DOHH2 (cell line): ENCODE data around the gene CAMSAP1.

ENCODE experiments used
- H3F3A ChIP-seq: fragments of 200-600 bp; sonication (generic), shearing (Covaris generic); 2 replicates; pipeline ENCODE4 v1.6.0; 2016; ENCODE audit warnings: antibody characterized with exemption, mild to moderate bottlenecking; ENCODE audit not compliant: control insufficient read depth, insufficient read depth
- H3K27ac ChIP-seq: fragments of 200-600 bp; sonication (generic); 2 replicates; pipeline ENCODE4 v1.5.1; 2014; ENCODE audit warnings: low read depth, mild to moderate bottlenecking, low read length, moderate library complexity
- H3K27me3 ChIP-seq: fragments of 200-600 bp; sonication (generic); 2 replicates; pipeline ENCODE4 v1.6.1; 2014; ENCODE audit warnings: mild to moderate bottlenecking, low read length, mixed read lengths; ENCODE audit not compliant: control insufficient read depth
- H3K36me3 ChIP-seq: fragments of 200-600 bp; sonication (generic); 2 replicates; pipeline ENCODE4 v1.6.1; 2014; ENCODE audit warnings: mild to moderate bottlenecking, low read length, moderate library complexity, mixed read lengths; ENCODE audit not compliant: control insufficient read depth
- H3K4me1 ChIP-seq: fragments of 200-600 bp; sonication (generic); 2 replicates; pipeline ENCODE4 v1.6.1; 2014; ENCODE audit warnings: mild to moderate bottlenecking, low read length, mixed read lengths; ENCODE audit not compliant: control insufficient read depth
- H3K4me2 ChIP-seq: fragments of 200-600 bp; sonication (generic); 2 replicates; pipeline ENCODE4 v1.6.0; 2014; ENCODE audit warnings: mild to moderate bottlenecking, low read length, moderate library complexity
- H3K4me3 ChIP-seq: fragments of 200-600 bp; sonication (generic); 2 replicates; pipeline ENCODE4 v1.5.1; 2014; ENCODE audit warnings: mild to moderate bottlenecking, low read length, mixed read lengths
- H3K79me2 ChIP-seq: fragments of 200-600 bp; sonication (generic); 2 replicates; pipeline ENCODE4 v1.6.1; 2014; ENCODE audit warnings: mild to moderate bottlenecking, low read length, mixed read lengths; ENCODE audit not compliant: control insufficient read depth
- H3K9me2 ChIP-seq: fragments of 200-600 bp; sonication (generic); replicated peaks from 2 replicates; pipeline ENCODE4 v1.6.1; 2014; ENCODE audit warnings: mild to moderate bottlenecking, low read length, mixed read lengths; ENCODE audit not compliant: control insufficient read depth
- H3K9me3 ChIP-seq: fragments of 200-600 bp; sonication (generic); 2 replicates; pipeline ENCODE4 v1.6.1; 2014; ENCODE audit warnings: antibody characterized with exemption, low read length, mixed read lengths; ENCODE audit not compliant: control insufficient read depth, insufficient read depth
- H4K20me1 ChIP-seq: fragments of 200-600 bp; sonication (generic); 2 replicates; pipeline ENCODE4 v1.6.0; 2014; ENCODE audit warnings: low read depth, mild to moderate bottlenecking, antibody characterized with exemption, low read length, moderate library complexity; ENCODE audit not compliant: control insufficient read depth, insufficient read depth
- EZH2phosphoT487 ChIP-seq: fragments of 200-600 bp; sonication (generic); IDR thresholded peaks from 2 replicates; pipeline ENCODE4 v1.6.1; 2017; ENCODE audit warnings: borderline replicate concordance, mild to moderate bottlenecking, antibody characterized with exemption, low read length, moderate library complexity, mixed read lengths
- TF ChIP-seq, protein P1 (sequence below): fragments of 200-600 bp; sonication (generic); IDR thresholded peaks from one replicate; pipeline ENCODE4 v1.5.1; 2014; ENCODE audit warnings: antibody characterized with exemption, mild to moderate bottlenecking, low read depth, low read length; ENCODE audit not compliant: poor library complexity, severe bottlenecking

CAMSAP1 gene

DNA sequence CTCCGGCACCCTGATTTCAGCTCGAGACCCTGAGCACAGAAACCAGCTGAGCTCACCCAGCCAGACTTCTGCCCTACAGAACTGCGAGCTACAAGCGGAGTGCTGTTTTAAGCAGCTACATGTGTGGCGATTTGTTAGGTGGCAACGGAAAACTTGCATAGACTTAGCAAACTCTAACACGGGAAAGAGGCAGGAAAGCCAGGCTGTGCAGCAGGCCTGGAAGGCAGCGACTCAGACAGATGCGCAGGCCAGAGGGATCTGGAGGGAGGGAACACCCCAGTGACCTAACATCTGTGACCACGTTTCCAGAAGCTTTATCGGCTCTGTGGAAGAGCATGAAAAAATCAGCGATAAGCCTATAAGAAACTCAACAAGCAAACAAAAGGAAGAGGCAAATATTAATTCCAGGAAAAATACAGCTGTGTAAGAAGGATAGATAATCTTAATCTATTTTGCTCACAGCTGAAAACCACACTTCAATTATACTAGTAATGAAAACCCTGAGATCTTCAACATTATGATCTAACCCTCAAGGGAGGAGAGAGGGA is 42.9 kb upstream of the CAMSAP1 start:
- no peaks in the 10 kb centered on the region for H3K9me3 ChIP-seq
- H3K4me1 ChIP-seq: no peaks in the 10 kb centered on the region
- H3K9me2 ChIP-seq: no peaks in the 10 kb centered on the region
- H3K79me2 ChIP-seq: peaks cover 5% of the 10 kb centered on the region
- no peaks in the 10 kb centered on the region for H4K20me1 ChIP-seq
- TF ChIP-seq, protein P1, sequence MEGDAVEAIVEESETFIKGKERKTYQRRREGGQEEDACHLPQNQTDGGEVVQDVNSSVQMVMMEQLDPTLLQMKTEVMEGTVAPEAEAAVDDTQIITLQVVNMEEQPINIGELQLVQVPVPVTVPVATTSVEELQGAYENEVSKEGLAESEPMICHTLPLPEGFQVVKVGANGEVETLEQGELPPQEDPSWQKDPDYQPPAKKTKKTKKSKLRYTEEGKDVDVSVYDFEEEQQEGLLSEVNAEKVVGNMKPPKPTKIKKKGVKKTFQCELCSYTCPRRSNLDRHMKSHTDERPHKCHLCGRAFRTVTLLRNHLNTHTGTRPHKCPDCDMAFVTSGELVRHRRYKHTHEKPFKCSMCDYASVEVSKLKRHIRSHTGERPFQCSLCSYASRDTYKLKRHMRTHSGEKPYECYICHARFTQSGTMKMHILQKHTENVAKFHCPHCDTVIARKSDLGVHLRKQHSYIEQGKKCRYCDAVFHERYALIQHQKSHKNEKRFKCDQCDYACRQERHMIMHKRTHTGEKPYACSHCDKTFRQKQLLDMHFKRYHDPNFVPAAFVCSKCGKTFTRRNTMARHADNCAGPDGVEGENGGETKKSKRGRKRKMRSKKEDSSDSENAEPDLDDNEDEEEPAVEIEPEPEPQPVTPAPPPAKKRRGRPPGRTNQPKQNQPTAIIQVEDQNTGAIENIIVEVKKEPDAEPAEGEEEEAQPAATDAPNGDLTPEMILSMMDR: no peak
- no peak for TF ChIP-seq EZH2phosphoT487
- H3K4me2 ChIP-seq: no peak overlapping the region
- no peak overlapping the region for H3K27ac ChIP-seq
- H3K27me3 ChIP-seq: no peaks in the 10 kb centered on the region
- no peak overlapping the region for H3K4me3 ChIP-seq
- H3K36me3 ChIP-seq: peaks cover 54% of the 10 kb centered on the region
- H3F3A ChIP-seq: no peaks in the 10 kb centered on the region

DNA sequence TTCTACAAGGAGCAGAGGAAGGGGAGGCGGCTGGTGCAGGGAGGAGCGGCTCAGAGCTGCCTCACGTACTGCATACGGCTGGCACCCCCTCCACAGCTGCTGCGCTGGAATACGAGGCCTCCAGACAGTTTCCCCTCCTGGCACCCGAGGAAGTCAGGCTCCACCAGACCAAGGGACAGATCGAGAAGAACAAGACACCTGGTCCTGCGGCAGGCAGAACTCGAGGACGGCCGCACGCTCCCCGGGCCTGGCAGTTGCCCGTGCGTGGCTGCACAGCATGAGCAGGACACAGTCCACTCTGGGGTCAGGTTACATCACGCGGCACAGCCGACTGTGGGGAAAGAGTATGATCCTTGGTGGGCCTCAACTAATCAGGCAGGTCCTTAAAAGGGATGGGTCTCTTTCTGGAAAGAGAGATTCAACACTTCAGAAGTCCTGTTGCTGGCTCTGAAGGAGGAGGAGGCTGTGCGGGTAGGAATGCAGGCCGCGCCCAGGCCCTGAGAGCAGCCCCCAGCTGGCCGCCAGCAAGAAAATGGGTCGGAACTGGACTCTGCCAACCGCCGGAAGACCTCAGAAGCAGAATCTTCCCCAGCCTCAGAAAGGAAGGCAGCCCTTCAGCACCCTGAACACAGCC is 42.3 kb upstream of the CAMSAP1 start:
- Histone ChIP-seq H3K4me2 (no peak overlapping the region), H3K4me3 (no peak overlapping the region), H3K27me3 (no peaks in the 10 kb centered on the region), H3K27ac (no peak overlapping the region), H3K36me3 (peaks cover 54% of the 10 kb centered on the region), H3K9me3 (no peaks in the 10 kb centered on the region), H3F3A (no peaks in the 10 kb centered on the region), H3K4me1 (no peaks in the 10 kb centered on the region), H4K20me1 (no peaks in the 10 kb centered on the region), H3K9me2 (no peaks in the 10 kb centered on the region), H3K79me2 (no peaks in the 10 kb centered on the region)
- TF ChIP-seq, protein P1: no peak
- TF ChIP-seq EZH2phosphoT487: no peak

DNA sequence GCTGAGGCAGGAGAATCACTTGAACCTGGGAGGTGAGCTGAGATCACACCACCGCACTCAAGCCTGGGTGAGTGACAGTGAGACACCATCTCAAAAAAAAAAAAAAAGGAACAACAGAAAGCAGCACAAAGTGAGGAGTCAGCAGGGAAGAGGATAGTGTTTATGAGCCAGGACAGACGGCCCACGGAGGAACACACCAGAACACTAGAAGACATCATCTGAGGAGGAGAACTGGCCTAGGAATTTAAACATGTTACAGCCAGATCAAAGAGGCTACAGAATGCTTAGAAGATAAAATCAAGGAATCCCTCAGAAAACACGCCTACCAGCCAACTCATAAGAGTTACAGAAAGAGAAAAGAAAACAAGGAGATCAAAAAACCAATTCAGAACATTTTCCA is 41.6 kb upstream of the CAMSAP1 start:
- H3F3A ChIP-seq: no peaks in the 10 kb centered on the region
- no peaks in the 10 kb centered on the region for H3K9me3 ChIP-seq
- no peak overlapping the region for H3K27ac ChIP-seq
- no peaks in the 10 kb centered on the region for H3K27me3 ChIP-seq
- H3K36me3 ChIP-seq: peaks cover 56% of the 10 kb centered on the region
- H4K20me1 ChIP-seq: no peaks in the 10 kb centered on the region
- H3K4me2 ChIP-seq: no peak overlapping the region
- no peak overlapping the region for H3K4me3 ChIP-seq
- no peaks in the 10 kb centered on the region for H3K9me2 ChIP-seq
- no peaks in the 10 kb centered on the region for H3K4me1 ChIP-seq
- no peaks in the 10 kb centered on the region for H3K79me2 ChIP-seq
- no peak for TF ChIP-seq EZH2phosphoT487
- TF ChIP-seq, protein P1: no peak
